Body of pancreas (tissue), 4 donors: Measurements from ENCODE around the gene MORC2. TPM values are rescaled to one million over a fixed set of nuclear protein-coding genes. Genes with fewer than 3 reads are reported as not detected.

Experiments
- ATAC-seq: fragments of 150-250 bp; one replicate; pipeline ENCODE4 v1.9.1; 2016
- DNase-seq, 4 donors: peaks; one replicate each; pipeline ENCODE4 v3.0.0-alpha.2; 2019
- H3K27ac ChIP-seq, 4 donors: fragments of 200-600 bp; sonication (generic); 1 replicate in 3 of 4; 2 replicates in 1 of 4; pipeline versions ENCODE4 v1.5.1 to v1.6.1; 2016 to 2019; ENCODE audit warnings: mild to moderate bottlenecking in 1 of 4, mixed read lengths in 1 of 4, moderate library complexity in 1 of 4
- H3K27me3 ChIP-seq, 2 donors: fragments of 200-600 bp; sonication (generic); one replicate each; pipeline ENCODE4 v1.6.0; 2016; ENCODE audit warnings: mild to moderate bottlenecking in 1 of 2
- H3K36me3 ChIP-seq, 2 donors: fragments of 200-600 bp; sonication (generic); replicated peaks in 1 of 2; 2 replicates each; pipeline ENCODE4 v1.5.1; 2016; ENCODE audit warnings: low read depth in 2 of 2; ENCODE audit not compliant: insufficient read depth in 1 of 2
- H3K4me1 ChIP-seq: fragments of 200-600 bp; sonication (generic); one replicate; pipeline ENCODE4 v1.6.0; 2016
- H3K4me3 ChIP-seq, 2 donors: fragments of 200-600 bp; sonication (generic); 1 replicate in 1 of 2; 2 replicates in 1 of 2; pipeline ENCODE4 v1.5.1; 2016 to 2019
- H3K9me3 ChIP-seq, 3 donors: fragments of 200-600 bp; sonication (generic); 1 replicate in 2 of 3; 2 replicates in 1 of 3; pipeline ENCODE4 v1.5.1; 2016
- POLR2A ChIP-seq, 3 donors: fragments of 450-650 bp; IDR thresholded peaks; one replicate each; pipeline ENCODE4 v1.6.1; 2016; ENCODE audit warnings: antibody characterized with exemption in 3 of 3, mild to moderate bottlenecking in 2 of 3
- WGBS, 2 donors: methylation state at CpG; one replicate each; pipeline ENCODE4 v1.1.5; 2017; 5-methylcytosine and 5-hydroxymethylcytosine counted together
- intact Hi-C: fragments of 100-400 bp; cut with DNase I; formaldehyde crosslinking; loops from one replicate; pipeline ENCODE4 v1.15.1; 2023
- total RNA-seq, 2 donors: library from RNA; depleted of rRNA; stranded (reverse); fragments of >200 nt; gene quantifications; one replicate each; pipeline ENCODE4 v1.1.0, GENCODE V29; 2016
- TF ChIP-seq, protein P1 (sequence below), 7 experiments: fragments of 450-650 bp in 4 of 7; fragments of 200-600 bp in 3 of 7; sonication (generic) in 3 of 7; IDR thresholded peaks; one replicate each; pipeline ENCODE4 v1.5.1; 2016 to 2019; ENCODE audit warnings: antibody characterized with exemption in 7 of 7

Gene MORC2
- total RNA-seq, 2 donors from 2014 or later, result 9.1 to 13.5 TPM

DNA sequence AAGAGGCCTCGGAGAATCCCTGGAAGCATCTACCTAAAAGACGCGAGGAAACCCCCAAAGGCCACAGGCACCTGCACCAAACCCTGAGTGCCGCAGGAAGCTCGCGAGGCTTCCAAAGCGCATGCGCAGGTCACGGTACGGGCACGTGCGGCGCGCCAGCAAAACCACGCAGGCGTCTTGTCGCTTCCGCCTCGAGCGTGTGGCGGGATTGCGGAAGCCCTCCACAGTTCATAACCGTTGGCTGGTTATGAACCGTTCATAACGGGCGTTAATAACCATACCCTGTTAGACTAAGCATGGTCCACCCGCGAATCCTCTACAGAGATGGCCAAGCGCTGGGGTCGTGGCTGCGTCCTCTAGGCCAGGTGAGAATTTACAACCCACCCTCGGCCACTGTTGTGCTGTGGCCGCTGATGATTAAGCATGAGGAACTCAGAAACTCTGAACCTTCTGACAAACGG is 46.4 kb downstream of the MORC2 start:
- peak; percentile 70 for ATAC-seq
- peak; percentile 64 to 74 (median 72) for DNase-seq
- peak in 2 of 3 donors; percentile 22 to 30 for TF ChIP-seq POLR2A (IDR thresholded peaks at IDR 0.05)
- TF ChIP-seq, protein P1, sequence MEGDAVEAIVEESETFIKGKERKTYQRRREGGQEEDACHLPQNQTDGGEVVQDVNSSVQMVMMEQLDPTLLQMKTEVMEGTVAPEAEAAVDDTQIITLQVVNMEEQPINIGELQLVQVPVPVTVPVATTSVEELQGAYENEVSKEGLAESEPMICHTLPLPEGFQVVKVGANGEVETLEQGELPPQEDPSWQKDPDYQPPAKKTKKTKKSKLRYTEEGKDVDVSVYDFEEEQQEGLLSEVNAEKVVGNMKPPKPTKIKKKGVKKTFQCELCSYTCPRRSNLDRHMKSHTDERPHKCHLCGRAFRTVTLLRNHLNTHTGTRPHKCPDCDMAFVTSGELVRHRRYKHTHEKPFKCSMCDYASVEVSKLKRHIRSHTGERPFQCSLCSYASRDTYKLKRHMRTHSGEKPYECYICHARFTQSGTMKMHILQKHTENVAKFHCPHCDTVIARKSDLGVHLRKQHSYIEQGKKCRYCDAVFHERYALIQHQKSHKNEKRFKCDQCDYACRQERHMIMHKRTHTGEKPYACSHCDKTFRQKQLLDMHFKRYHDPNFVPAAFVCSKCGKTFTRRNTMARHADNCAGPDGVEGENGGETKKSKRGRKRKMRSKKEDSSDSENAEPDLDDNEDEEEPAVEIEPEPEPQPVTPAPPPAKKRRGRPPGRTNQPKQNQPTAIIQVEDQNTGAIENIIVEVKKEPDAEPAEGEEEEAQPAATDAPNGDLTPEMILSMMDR (IDR thresholded peaks at IDR 0.05), result no peak
- Histone ChIP-seq H3K9me3 (no peaks in the 10 kb centered on the region), H3K4me1 (peaks cover 22% of the 10 kb centered on the region), H3K27ac (peak overlapping the region in 1 of 4 donors; percentile 7), H3K27me3 (no peaks in the 10 kb centered on the region), H3K4me3 (no peak overlapping the region), H3K36me3 (peaks cover 0 to 7% of the 10 kb centered on the region in 2 donors)
- 37 to 46% methylated on average over 8 to 34 of the region's 34 CpGs for WGBS, 2 donors
- intact Hi-C loops, result loop anchor here (10.0 kb wide), 2 partner anchors 157 to 277 kb away; no protein-coding TSS in a partner anchor

DNA sequence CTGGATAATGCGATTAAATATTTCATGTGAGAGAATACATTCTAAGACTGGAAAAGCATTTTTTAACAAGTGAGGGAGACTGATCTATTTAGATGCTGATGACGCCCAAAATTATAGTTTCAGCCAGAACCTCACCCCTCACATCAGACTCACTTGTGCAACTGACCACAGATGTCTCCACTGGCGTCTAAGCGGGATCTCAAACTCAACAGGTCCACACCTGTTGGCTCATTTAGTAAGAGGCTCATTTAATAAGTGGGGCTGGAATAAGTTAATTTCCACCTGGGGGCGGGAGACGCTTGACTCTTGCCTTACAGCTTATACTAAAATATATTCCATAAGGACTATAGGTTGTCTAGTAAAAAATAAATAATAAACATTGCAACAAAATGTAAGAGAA is 47.5 kb downstream of the MORC2 start:
- H3K36me3 ChIP-seq, result peaks cover 0 to 1% of the 10 kb centered on the region in 2 donors
- no peaks in the 10 kb centered on the region for H3K9me3 ChIP-seq
- H3K4me3 ChIP-seq, result no peak overlapping the region
- no peak for TF ChIP-seq POLR2A (IDR thresholded peaks at IDR 0.05)
- TF ChIP-seq, protein P1 (IDR thresholded peaks at IDR 0.05), result no peak
- WGBS, 2 donors, result 28 to 55% methylated on average over 6 of the region's 6 CpGs
- intact Hi-C loops, result loop anchor here (10.0 kb wide), 2 partner anchors 156 to 276 kb away; no protein-coding TSS in a partner anchor
- no peaks in the 10 kb centered on the region for H3K27me3 ChIP-seq
- H3K4me1 ChIP-seq, result peaks cover 22% of the 10 kb centered on the region
- DNase-seq, result no peak
- ATAC-seq, result no peak
- no peak overlapping the region for H3K27ac ChIP-seq

DNA sequence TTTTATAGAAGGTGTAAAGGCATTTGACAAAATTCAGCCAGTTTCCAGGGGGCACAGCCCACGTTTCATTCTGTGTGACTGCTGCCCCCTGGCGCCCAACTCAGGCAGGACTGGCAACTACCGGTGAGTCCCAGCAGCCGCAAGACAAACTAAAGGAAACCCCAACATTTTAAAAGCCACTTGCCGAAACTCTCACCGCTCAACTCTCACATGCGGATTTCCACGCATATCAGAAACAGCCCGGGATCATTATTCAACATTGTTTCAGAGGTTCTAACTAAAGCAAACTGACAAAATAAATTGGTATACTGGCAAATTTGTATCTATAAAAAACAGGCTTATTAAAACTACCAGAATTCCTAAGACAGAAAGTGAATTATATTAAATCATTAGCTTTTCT is 48.2 kb downstream of the MORC2 start:
- H3K4me1 ChIP-seq, result peaks cover 22% of the 10 kb centered on the region
- TF ChIP-seq POLR2A (IDR thresholded peaks at IDR 0.05), result no peak
- TF ChIP-seq, protein P1 (IDR thresholded peaks at IDR 0.05), result peak; percentile 69 to 91 (median 84)
- no peaks in the 10 kb centered on the region for H3K9me3 ChIP-seq
- ATAC-seq, result peak; percentile 74
- 1 to 2% methylated on average over 9 of the region's 9 CpGs for WGBS, 2 donors
- H3K27ac ChIP-seq, result no peak overlapping the region
- DNase-seq, result peak; percentile 70 to 84 (median 76)
- intact Hi-C loops, result loop anchor here (10.0 kb wide), 2 partner anchors 156 to 276 kb away; no protein-coding TSS in a partner anchor
- H3K36me3 ChIP-seq, result no peaks in the 10 kb centered on the region
- H3K27me3 ChIP-seq, result no peaks in the 10 kb centered on the region
- no peak overlapping the region for H3K4me3 ChIP-seq

DNA sequence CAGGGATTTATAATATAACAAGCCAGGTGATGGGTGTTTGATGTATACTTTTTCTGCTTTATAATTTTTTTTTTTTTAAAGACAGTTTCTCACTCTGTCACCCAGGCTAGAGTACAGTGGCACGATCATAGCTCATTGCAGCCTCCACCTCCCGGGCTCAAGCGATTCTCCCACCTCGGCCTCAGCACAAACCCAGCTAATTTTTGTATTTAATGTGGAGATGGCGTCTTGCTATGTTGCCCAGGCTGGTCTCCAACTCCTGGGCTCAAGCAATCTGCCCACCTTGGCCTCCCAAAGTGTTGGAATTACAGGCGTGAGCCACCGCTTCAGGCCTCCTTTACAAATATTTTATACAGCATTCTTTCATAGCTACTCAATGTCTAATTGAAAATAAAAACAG is 48.6 kb downstream of the MORC2 start:
- DNase-seq (no peak), ATAC-seq (no peak)
- TF ChIP-seq, protein P1 (IDR thresholded peaks at IDR 0.05), result no peak
- no peak for TF ChIP-seq POLR2A (IDR thresholded peaks at IDR 0.05)
- H3K27ac ChIP-seq, result no peak overlapping the region
- H3K36me3 ChIP-seq, result no peaks in the 10 kb centered on the region
- no peaks in the 10 kb centered on the region for H3K9me3 ChIP-seq
- no peaks in the 10 kb centered on the region for H3K27me3 ChIP-seq
- peaks cover 22% of the 10 kb centered on the region for H3K4me1 ChIP-seq
- intact Hi-C loops, result loop anchor here (10.0 kb wide), 2 partner anchors 155 to 275 kb away; no protein-coding TSS in a partner anchor
- 75 to 77% methylated on average over 7 of the region's 7 CpGs for WGBS, 2 donors
- H3K4me3 ChIP-seq, result no peak overlapping the region

DNA sequence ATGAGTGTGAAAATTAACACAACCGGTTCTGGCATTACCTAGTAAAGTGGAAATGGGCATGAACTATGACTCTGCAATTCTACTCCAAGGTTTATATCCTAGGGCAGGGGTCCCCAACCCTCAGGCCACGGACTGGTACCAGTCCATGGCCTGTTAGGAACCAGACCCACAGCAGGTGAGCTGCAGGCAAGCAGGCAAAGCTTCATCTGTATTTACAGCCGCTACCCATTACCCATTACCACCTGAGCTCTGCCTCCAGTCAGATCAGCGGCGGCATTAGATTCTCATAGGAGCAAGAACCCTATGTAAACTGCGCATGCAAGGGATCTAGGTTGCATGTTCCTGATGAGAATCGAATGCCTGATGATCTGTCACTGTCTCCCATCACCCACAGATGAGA is 49.8 kb downstream of the MORC2 start:
- Histone ChIP-seq H3K4me3 (no peak overlapping the region), H3K36me3 (no peaks in the 10 kb centered on the region), H3K27me3 (no peaks in the 10 kb centered on the region), H3K27ac (no peak overlapping the region), H3K4me1 (peaks cover 22% of the 10 kb centered on the region), H3K9me3 (no peaks in the 10 kb centered on the region)
- TF ChIP-seq, protein P1 (IDR thresholded peaks at IDR 0.05), result no peak
- no peak for ATAC-seq
- intact Hi-C loops, result no loop called here
- no peak for DNase-seq
- WGBS, 2 donors, result 79 to 80% methylated on average over 7 of the region's 7 CpGs
